HepG2 (cell line): ENCODE measurements around the gene WDR87. TPM values are rescaled to one million over a fixed set of nuclear protein-coding genes. Genes with fewer than 3 reads are reported as not detected.
A peak's percentile ranks its signal among the peaks of the same experiment; 100 is the strongest.

Experiments used
- CREM ChIP-seq, 2 experiments: sonication (generic) in 1 of 2; formaldehyde crosslinking in 1 of 2; IDR thresholded peaks; 2 replicates each; pipeline versions ENCODE4 v1.4.0 to v1.6.1; 2016 to 2020; ENCODE audit warnings: antibody characterized with exemption in 1 of 2, mild to moderate bottlenecking in 1 of 2, missing genetic modification reagents in 1 of 2
- ELF3 ChIP-seq: IDR thresholded peaks from 2 replicates; pipeline ENCODE4 v1.6.1; 2016; ENCODE audit warnings: missing genetic modification reagents, missing compliant biosample characterization
- FOSL2 ChIP-seq: sonication (generic); formaldehyde crosslinking; IDR thresholded peaks from 2 replicates; pipeline ENCODE4 v1.4.0; 2020; ENCODE audit warnings: missing genetic modification reagents
- FOXP4 ChIP-seq: sonication (generic); formaldehyde crosslinking; IDR thresholded peaks from 2 replicates; pipeline ENCODE4 v1.4.0; 2020; ENCODE audit warnings: missing genetic modification reagents
- HMGXB3 ChIP-seq: sonication (generic); formaldehyde crosslinking; IDR thresholded peaks from 2 replicates; pipeline ENCODE4 v1.4.0; 2020; ENCODE audit warnings: missing genetic modification reagents, borderline replicate concordance
- KDM2A ChIP-seq: sonication (generic); formaldehyde crosslinking; IDR thresholded peaks from 2 replicates; pipeline ENCODE4 v1.4.0; 2020; ENCODE audit warnings: low read depth, missing genetic modification reagents, borderline replicate concordance
- KLF16 ChIP-seq, 2 experiments: sonication (generic) in 1 of 2; formaldehyde crosslinking in 1 of 2; IDR thresholded peaks; 2 replicates each; pipeline versions ENCODE4 v1.6.1 to v1.8.0; 2016 to 2023; ENCODE audit warnings: missing genetic modification reagents in 2 of 2, missing compliant biosample characterization in 1 of 2
- PITX1 ChIP-seq: sonication (generic); formaldehyde crosslinking; IDR thresholded peaks from 2 replicates; pipeline ENCODE4 v1.5.1; 2020; ENCODE audit warnings: mild to moderate bottlenecking, missing genetic modification reagents
- RXRA ChIP-seq: sonication (generic); formaldehyde crosslinking; IDR thresholded peaks from 2 replicates; pipeline ENCODE4 v1.5.1; 2020; ENCODE audit warnings: missing genetic modification reagents
- SALL1 ChIP-seq: sonication (generic); formaldehyde crosslinking; IDR thresholded peaks from 2 replicates; pipeline ENCODE4 v1.8.0; 2022; ENCODE audit warnings: mild to moderate bottlenecking, missing genetic modification reagents
- SMARCC2 ChIP-seq: fragments of 450-650 bp; IDR thresholded peaks from 2 replicates; pipeline ENCODE4 v1.6.1; 2017; ENCODE audit warnings: antibody characterized with exemption, mild to moderate bottlenecking
- SPEN ChIP-seq: sonication (generic); formaldehyde crosslinking; IDR thresholded peaks from 2 replicates; pipeline ENCODE4 v1.5.1; 2020; ENCODE audit warnings: low read depth, mild to moderate bottlenecking, missing genetic modification reagents
- ZFP62 ChIP-seq: sonication (generic); formaldehyde crosslinking; IDR thresholded peaks from 2 replicates; pipeline ENCODE4 v1.4.0; 2020; ENCODE audit warnings: missing genetic modification reagents
- ZFP91 ChIP-seq: sonication (generic); formaldehyde crosslinking; IDR thresholded peaks from 2 replicates; pipeline ENCODE4 v1.9.0; 2022; ENCODE audit warnings: missing genetic modification reagents, mild to moderate bottlenecking, borderline replicate concordance
- ZMYM3 ChIP-seq: sonication (generic); formaldehyde crosslinking; IDR thresholded peaks from 2 replicates; pipeline ENCODE4 v1.5.1; 2020; ENCODE audit warnings: mild to moderate bottlenecking, missing genetic modification reagents
- ZNF292 ChIP-seq: sonication (generic); formaldehyde crosslinking; IDR thresholded peaks from 2 replicates; pipeline ENCODE4 v1.8.1; 2022; ENCODE audit warnings: mild to moderate bottlenecking, low read depth, missing genetic modification reagents, borderline replicate concordance
- ZNF331 ChIP-seq: sonication (generic); formaldehyde crosslinking; IDR thresholded peaks from 2 replicates; pipeline ENCODE4 v1.4.0; 2020; ENCODE audit warnings: missing genetic modification reagents
- ZNF512B ChIP-seq: sonication (generic); formaldehyde crosslinking; IDR thresholded peaks from 2 replicates; pipeline ENCODE4 v1.5.1; 2020; ENCODE audit warnings: missing genetic modification reagents, mild to moderate bottlenecking, borderline replicate concordance
- ZNF644 ChIP-seq: IDR thresholded peaks from 2 replicates; pipeline ENCODE4 v1.6.1; 2016; ENCODE audit warnings: low read depth
- ZSCAN30 ChIP-seq: sonication (generic); formaldehyde crosslinking; IDR thresholded peaks from 2 replicates; pipeline ENCODE4 v1.5.0; 2020; ENCODE audit warnings: mild to moderate bottlenecking, missing genetic modification reagents
- polyA plus RNA-seq, 8 experiments: library from polyadenylated mRNA; depleted of rRNA in 3 of 8; stranded (reverse) in 7 of 8; unstranded in 1 of 8; fragments of >200 nt; fragmentation: Illumina TruSeq in 4 of 8; extraction: Trizol in 4 of 8; gene quantifications; 2 replicates each; pipeline versions ENCODE4 v1.2.1 to v1.2.3, GENCODE V29; 2011 to 2016; ENCODE audit warnings: low read depth in 4 of 8, missing spikeins in 1 of 8, mixed read lengths in 1 of 8; ENCODE audit not compliant: insufficient read depth in 1 of 8
- total RNA-seq, 5 experiments: library from RNA; depleted of rRNA; stranded (reverse); fragments of >200 nt; fragmentation: Illumina TruSeq; extraction: Trizol; gene quantifications; 2 replicates each; pipeline ENCODE4 v1.2.3, GENCODE V29; 2016; ENCODE audit warnings: low read depth in 1 of 5

Gene WDR87
- total and polyA plus RNA-seq, 2 of the 13 experiments (the other 11 are each of a cell fraction or from before 2014, with no cell fraction given) = not detected

GRCh38 chr19:37933937-37934358 is 27.6 kb upstream of the WDR87 start (continued):
- TF ChIP-seq CREM (IDR thresholded peaks at IDR 0.05) = 0 out of 2 replicates have a peak, but pooled peaks have one; percentile 26
- no peak for TF ChIP-seq CREM (CRISPR knock-in tag; IDR thresholded peaks at IDR 0.05)
- peak; percentile 22; the same call in 1 of the 2 replicates for TF ChIP-seq SPEN (CRISPR knock-in tag)
- peak; percentile 48; the same call in 1 of the 2 replicates for TF ChIP-seq ZNF292 (CRISPR knock-in tag)
- peak in 1 of 2 experiments; percentile 36; a peak in 1 of 4 replicates for TF ChIP-seq KLF16 (CRISPR knock-in tag; IDR thresholded peaks at IDR 0.05)
- no peak for TF ChIP-seq ZFP62
- 0 out of 2 replicates have a peak, but pooled peaks have one; percentile 11 for TF ChIP-seq ZMYM3 (CRISPR knock-in tag)
- TF ChIP-seq PITX1 = no peak
- TF ChIP-seq SALL1 (CRISPR knock-in tag) = peak; percentile 76
- no peak for TF ChIP-seq ZSCAN30 (CRISPR knock-in tag)
- peak; percentile 63; the same call in 1 of the 2 replicates for TF ChIP-seq HMGXB3
- TF ChIP-seq FOSL2 (CRISPR knock-in tag) = peak; percentile 57
- 0 out of 2 replicates have a peak, but pooled peaks have one; percentile 21 for TF ChIP-seq KDM2A (CRISPR knock-in tag)
- 0 out of 2 replicates have a peak, but pooled peaks have one; percentile 19 for TF ChIP-seq ZNF644
- TF ChIP-seq ZNF512B (CRISPR knock-in tag) = no peak
- peak; percentile 57; the same call in 1 of the 2 replicates for TF ChIP-seq FOXP4 (CRISPR knock-in tag)
- peak; percentile 79 for TF ChIP-seq ZNF331
- TF ChIP-seq RXRA (CRISPR knock-in tag) = peak; percentile 91
- no peak for TF ChIP-seq ZFP91 (CRISPR knock-in tag)
- no peak for TF ChIP-seq SMARCC2
- peak; percentile 64 for TF ChIP-seq ELF3 (CRISPR knock-in tag)
